IMR-90 (cell line): ENCODE results near the gene LZIC. TPM values are rescaled to one million over a fixed set of nuclear protein-coding genes. Genes with fewer than 3 reads are reported as not detected.

Source experiments
- ATAC-seq: fragments of 200-7000 bp; cut with Tn5 transposase; 2 replicates; pipeline ENCODE4 v1.9.1; 2020; ENCODE audit warnings: low read depth, mild to moderate bottlenecking, moderate library complexity
- BruUV-seq: library from RNA; stranded (reverse); fragments of 400-500 nt; replicated peaks from 2 replicates; lab custom pipeline; 2021; lab: Mats Ljungman, UMichigan
- CTCF ChIA-PET: fragments of 300-600 bp; formaldehyde crosslinking; extraction: SDS; loops from one replicate; lab custom pipeline; 2021; ENCODE audit warnings: antibody characterized with exemption; lab: Yijun Ruan, JAX
- POLR2A ChIA-PET: fragments of 300-600 bp; sonication (Branson Sonifier 250); formaldehyde crosslinking; loops from one replicate; lab custom pipeline; 2022; ENCODE audit warnings: antibody characterized with exemption; ENCODE audit not compliant: unreplicated experiment; lab: Charles Lee
- DNase-seq: peaks from one replicate; pipeline ENCODE4 v3.0.0; 2013
- H2AFZ ChIP-seq: replicated peaks from 2 replicates; pipeline ENCODE3; 2013; ENCODE audit warnings: low read length, mild to moderate bottlenecking; ENCODE audit not compliant: poor library complexity
- H2AK5ac ChIP-seq: 2 replicates; pipeline ENCODE4 v1.6.1; 2013; ENCODE audit warnings: low read depth, low read length, inconsistent platforms
- H2AK9ac ChIP-seq: replicated peaks from 2 replicates; pipeline ENCODE3; 2013; ENCODE audit warnings: mild to moderate bottlenecking, low read depth, low read length, moderate library complexity; ENCODE audit not compliant: poor library complexity
- H2BK120ac ChIP-seq: 2 replicates; pipeline ENCODE4 v1.6.1; 2013; ENCODE audit warnings: low read depth, low read length, inconsistent platforms
- H2BK15ac ChIP-seq: 3 replicates; pipeline ENCODE4 v1.6.1; 2013; ENCODE audit warnings: low read depth, low read length, inconsistent platforms
- H2BK20ac ChIP-seq: 2 replicates; pipeline ENCODE4 v1.6.1; 2013; ENCODE audit warnings: low read depth, mild to moderate bottlenecking, inconsistent platforms, low read length, moderate library complexity
- H2BK5ac ChIP-seq: 2 replicates; pipeline ENCODE4 v1.6.1; 2013; ENCODE audit warnings: mild to moderate bottlenecking, low read depth, low read length, inconsistent platforms; ENCODE audit not compliant: poor library complexity, severe bottlenecking
- H3K14ac ChIP-seq: replicated peaks from 2 replicates; pipeline ENCODE4 v1.6.1; 2013; ENCODE audit warnings: low read depth, low read length, inconsistent platforms
- H3K18ac ChIP-seq: 2 replicates; pipeline ENCODE4 v1.6.1; 2013; ENCODE audit warnings: low read depth, low read length, control low read depth
- H3K23ac ChIP-seq: 2 replicates; pipeline ENCODE4 v1.6.1; 2013; ENCODE audit warnings: low read depth, low read length, inconsistent platforms
- H3K27ac ChIP-seq: 2 replicates; pipeline ENCODE4 v1.5.1; 2013; ENCODE audit warnings: mild to moderate bottlenecking, control low read depth, low read length; ENCODE audit not compliant: insufficient read depth
- H3K27me3 ChIP-seq: 2 replicates; pipeline ENCODE4 v1.6.1; 2013; ENCODE audit warnings: low read length; ENCODE audit not compliant: control insufficient read depth, insufficient read depth
- H3K36me3 ChIP-seq: 2 replicates; pipeline ENCODE4 v1.6.1; 2013; ENCODE audit warnings: low read length, mixed read lengths; ENCODE audit not compliant: control insufficient read depth, insufficient read depth
- H3K4ac ChIP-seq: 2 replicates; pipeline ENCODE4 v1.6.1; 2013; ENCODE audit warnings: low read depth, low read length, inconsistent platforms
- H3K4me1 ChIP-seq: 2 replicates; pipeline ENCODE4 v1.6.1; 2013; ENCODE audit warnings: low read length, mixed read lengths; ENCODE audit not compliant: control insufficient read depth, insufficient read depth
- H3K4me2 ChIP-seq: 2 replicates; pipeline ENCODE4 v1.6.1; 2013; ENCODE audit warnings: low read depth, mild to moderate bottlenecking, control low read depth, low read length, moderate library complexity
- H3K4me3 ChIP-seq: 2 replicates; pipeline ENCODE4 v1.5.1; 2013; ENCODE audit warnings: low read depth, mild to moderate bottlenecking, control low read depth, low read length, moderate library complexity; ENCODE audit not compliant: insufficient read depth
- H3K56ac ChIP-seq: 2 replicates; pipeline ENCODE4 v1.6.1; 2013; ENCODE audit warnings: low read length, inconsistent platforms; ENCODE audit not compliant: insufficient read depth; ENCODE audit errors: extremely low read depth
- H3K79me1 ChIP-seq, 2 experiments: 2 replicates each; pipeline ENCODE4 v1.6.1; 2013; ENCODE audit warnings: low read length in 2 of 2, inconsistent platforms in 1 of 2, low read depth in 1 of 2
- H3K9ac ChIP-seq: 2 replicates; pipeline ENCODE4 v1.6.1; 2013; ENCODE audit warnings: low read depth, low read length, control low read depth
- H3K9me1 ChIP-seq: 2 replicates; pipeline ENCODE4 v1.6.1; 2013; ENCODE audit warnings: low read length, inconsistent platforms; ENCODE audit not compliant: insufficient read depth
- H3K9me3 ChIP-seq: 2 replicates; pipeline ENCODE4 v1.6.1; 2013; ENCODE audit warnings: low read length; ENCODE audit not compliant: control insufficient read depth, insufficient read depth
- H4K20me1 ChIP-seq: 2 replicates; pipeline ENCODE4 v1.6.1; 2013; ENCODE audit warnings: low read length, inconsistent platforms; ENCODE audit not compliant: insufficient read depth
- H4K5ac ChIP-seq: 2 replicates; pipeline ENCODE4 v1.6.1; 2013; ENCODE audit warnings: mild to moderate bottlenecking, low read depth, low read length, control low read depth
- H4K8ac ChIP-seq, 2 experiments: 2 replicates each; pipeline ENCODE4 v1.6.1; 2013; ENCODE audit warnings: low read depth in 2 of 2, low read length in 2 of 2, control low read depth in 1 of 2, inconsistent platforms in 1 of 2
- H4K91ac ChIP-seq: 2 replicates; pipeline ENCODE4 v1.6.1; 2013; ENCODE audit warnings: low read depth, low read length, inconsistent platforms; ENCODE audit not compliant: insufficient read depth
- CEBPB ChIP-seq: IDR thresholded peaks from 2 replicates; pipeline ENCODE4 v1.6.1; 2012; ENCODE audit warnings: low read depth, low read length, improper control_type of control experiment
- CTCF ChIP-seq: conservative IDR thresholded peaks from 2 replicates; pipeline ENCODE4 v1.5.1; 2012; ENCODE audit warnings: mild to moderate bottlenecking, low read depth, low read length, improper control_type of control experiment
- ELK1 ChIP-seq: fragments of 150-350 bp; IDR thresholded peaks from 2 replicates; pipeline ENCODE4 v1.6.1; 2016; ENCODE audit warnings: low read depth, mild to moderate bottlenecking, low read length, moderate library complexity, borderline replicate concordance
- FOS ChIP-seq: fragments of 150-350 bp; IDR thresholded peaks from 2 replicates; pipeline ENCODE4 v1.6.1; 2016; ENCODE audit warnings: low read depth, low read length
- MAZ ChIP-seq: IDR thresholded peaks from 2 replicates; pipeline ENCODE4 v1.6.1; 2012; ENCODE audit warnings: low read depth, mild to moderate bottlenecking, low read length, improper control_type of control experiment, moderate library complexity, borderline replicate concordance
- USF2 ChIP-seq: fragments of 150-350 bp; IDR thresholded peaks from 2 replicates; pipeline ENCODE4 v1.6.1; 2017; ENCODE audit warnings: mild to moderate bottlenecking, antibody characterized with exemption, low read length, low read depth
- WGBS, 2 experiments: methylation state at CpG; one replicate each; pipeline versions ENCODE4 v1.1.5 to v1.1.7; 2013; ENCODE audit warnings: missing lambda C conversion rate in 2 of 2; ENCODE audit not compliant: insufficient read length in 1 of 2; ENCODE audit errors: extremely low coverage in 2 of 2; 5-methylcytosine and 5-hydroxymethylcytosine counted together
- dilution Hi-C: fragments of 300-500 bp; cut with HindIII; formaldehyde crosslinking; loops from one replicate; pipeline ENCODE4 v1.14.3; 2018; ENCODE audit warnings: low sequenced_read_pairs; ENCODE audit not compliant: unreplicated experiment
- in situ Hi-C: fragments of 300-500 bp; cut with MboI; formaldehyde crosslinking; loops from 3 replicates; pipeline ENCODE4 v1.14.3; 2019; ENCODE audit warnings: low sequenced_read_pairs, inconsistent platforms, mixed read lengths
- intact Hi-C: fragments of 100-400 bp; cut with micrococcal nuclease; formaldehyde crosslinking; loops from 2 replicates; pipeline ENCODE4 v1.10.0; 2022
- polyA plus RNA-seq, 3 experiments: library from polyadenylated mRNA; depleted of rRNA; stranded (reverse); fragments of >200 nt; gene quantifications; 2 replicates each; pipeline ENCODE4 v1.2.3, GENCODE V29; 2012; ENCODE audit warnings: low replicate concordance in 1 of 3
- total RNA-seq: library from RNA; depleted of rRNA; stranded (reverse); fragments of >200 nt; gene quantifications from 2 replicates; pipeline ENCODE4 v1.2.3, GENCODE V29; 2012

LZIC gene
- total and polyA plus RNA-seq, 2 of the 4 experiments (the other 2 are of a cell fraction): 11.6 to 19.0 TPM

- no peak for TF ChIP-seq USF2
- no peak for TF ChIP-seq MAZ
- TF ChIP-seq FOS: no peak
- no peak for TF ChIP-seq CEBPB
- no peak for TF ChIP-seq CTCF
- TF ChIP-seq ELK1: no peak
- POLR2A ChIA-PET: no interaction called here
Observed at GRCh38 chr1:9881838-9882249, 61.3 kb downstream of the LZIC start.

More at GRCh38 chr1:9881838-9882249, 61.3 kb downstream of the LZIC start:
- peak; percentile 63 for DNase-seq
- no peak overlapping the region for H4K5ac ChIP-seq
- dilution Hi-C loops (no loop called here), in situ Hi-C loops (no loop called here), intact Hi-C loops (no loop called here)
- peak overlapping the region; percentile 53 for H3K14ac ChIP-seq
- H3K9me1 ChIP-seq: peaks cover 23% of the 10 kb centered on the region
- 83% methylated on average over 1 of the region's 2 CpGs; no CpG with 5 or more reads in 1 of the 2 experiments for WGBS, 2 experiments
- peak overlapping the region; percentile 44 for H2BK120ac ChIP-seq
- peak overlapping the region; percentile 71; the same call in 1 of the 2 replicates for H2BK20ac ChIP-seq
- peaks cover 3 to 33% of the 10 kb centered on the region in 2 experiments; a peak in 3 of 4 replicates for H3K79me1 ChIP-seq
- CTCF ChIA-PET: no interaction called here
- H3K4ac ChIP-seq: peak overlapping the region; percentile 51
- H3K27me3 ChIP-seq: no peaks in the 10 kb centered on the region
- H2AK5ac ChIP-seq: peak overlapping the region; percentile 62; the same call in 1 of the 2 replicates
- H2AFZ ChIP-seq: peak overlapping the region; percentile 53
- peak overlapping the region; percentile 15 for H2BK5ac ChIP-seq
- H3K23ac ChIP-seq: peak overlapping the region; percentile 7; the same call in 1 of the 2 replicates
- no peak overlapping the region for H3K9ac ChIP-seq
- peak overlapping the region; percentile 32; the same call in 1 of the 2 replicates for H4K91ac ChIP-seq
- peaks cover 13% of the 10 kb centered on the region for H3K4me1 ChIP-seq
- no peak overlapping the region for H3K18ac ChIP-seq
- peaks cover 3% of the 10 kb centered on the region; the same call in 1 of the 2 replicates for H4K20me1 ChIP-seq
- H2BK15ac ChIP-seq: 0 out of 3 replicates have a peak overlapping the region, but pooled peaks have one; percentile 4
- ATAC-seq: peak; percentile 86
- peak overlapping the region in 1 of 2 experiments; percentile 24; a peak in 2 of 4 replicates for H4K8ac ChIP-seq
- no peak overlapping the region for H3K27ac ChIP-seq
- no peaks in the 10 kb centered on the region for H3K9me3 ChIP-seq
- no peak overlapping the region for H2AK9ac ChIP-seq
- no peak overlapping the region; the same call in 1 of the 2 replicates for H3K4me2 ChIP-seq
- BruUV-seq: no TSS peak
- no peaks in the 10 kb centered on the region for H3K36me3 ChIP-seq
- no peak overlapping the region for H3K56ac ChIP-seq
- no peak overlapping the region for H3K4me3 ChIP-seq
